ENCODE measurements around the gene ARHGEF12. TPM values are rescaled to one million over a fixed set of nuclear protein-coding genes. Genes with fewer than 3 reads are reported as not detected.

ARHGEF12 gene
- total and polyA plus RNA-seq, 10 of the 15 experiments (the other 5 are each of a cell fraction or from before 2014, with no cell fraction given), result 2.7 to 40.8 (median 20.9) TPM

GRCh38 chr11:120326845-120327281 is 9.3 kb upstream of the ARHGEF12 start:
- H3K9me3 ChIP-seq (replicated peaks; ENCODE audit: control insufficient read depth, insufficient read depth, low read length), result no peaks in the 10 kb centered on the region; the same call in 2 of the 3 replicates
- in situ Hi-C loops (cut with MboI) (no loop called here), intact Hi-C loops (cut with micrococcal nuclease; ENCODE audit: unreplicated experiment) (no loop called here)
- H3K36me3 ChIP-seq (ENCODE audit: control insufficient read depth in 2 of 2, insufficient read depth in 2 of 2, low read length in 1 of 2), result no peaks in the 10 kb centered on the region
- POLR2A ChIA-PET, result interaction anchor here (1.0 to 1.7 kb wide), 7 partner anchors 9 to 73 kb away, joined by 3 to 8 read pairs (median 4); partner anchors contain the start of gene ARHGEF12
- no peak overlapping the region for H2AFZ ChIP-seq (ENCODE audit: control insufficient read depth, low read depth, low read length)
- CTCF ChIA-PET, result interaction anchor here (0.8 to 3.1 kb wide), 10 partner anchors 9 to 161 kb away, joined by 3 to 25 read pairs (median 3); partner anchors contain the start of gene ARHGEF12
- H3K9ac ChIP-seq (ENCODE audit: control insufficient read depth, insufficient read depth, low read length), result no peak overlapping the region
- SMC1A ChIA-PET (ENCODE audit: uncharacterized antibody, unreplicated experiment), result interaction anchor here (1.0 to 3.1 kb wide), 15 partner anchors 8 to 571 kb away, joined by 3 to 15 read pairs (median 5); no protein-coding TSS in a partner anchor
- peak overlapping the region; percentile 72; the same call in 1 of the 2 replicates for H3K4me3 ChIP-seq
- FAIRE-seq (no peak), DNase-seq (ENCODE audit: low read depth, low spot score) (no peak), ATAC-seq (peak; percentile 9; the same call in 2 of the 3 replicates)
- no TSS peak for BruUV-seq (replicated peaks)
- no peaks in the 10 kb centered on the region for H4K20me1 ChIP-seq (ENCODE audit: control insufficient read depth, insufficient read depth)
- H3K27ac ChIP-seq (ENCODE audit: control insufficient read depth, insufficient read depth), result peak overlapping the region; percentile 1; the same call in 1 of the 2 replicates
- WGBS (ENCODE audit: insufficient coverage, insufficient replicate concordance, low lambda C conversion rate, missing lambda C conversion rate), result 26% methylated on average over 4 of the region's 4 CpGs
- H3K27me3 ChIP-seq (replicated peaks in 1 of 2; ENCODE audit: control insufficient read depth in 2 of 2, insufficient read depth in 2 of 2, low read length in 1 of 2), result no peaks in the 10 kb centered on the region; a peak in 2 of 4 replicates
- peak overlapping the region; percentile 87; the same call in 1 of the 2 replicates for H3K4me2 ChIP-seq (ENCODE audit: control insufficient read depth, insufficient read depth)
- RAD21 ChIA-PET (ENCODE audit: unreplicated experiment), result interaction anchor here (0.7 to 1.7 kb wide), 8 partner anchors 8 to 358 kb away, joined by 3 to 5 read pairs (median 4); no protein-coding TSS in a partner anchor
- H3K79me2 ChIP-seq (ENCODE audit: control insufficient read depth, insufficient read depth, low read length), result no peaks in the 10 kb centered on the region
- H3K4me1 ChIP-seq (ENCODE audit: control insufficient read depth, insufficient read depth, low read length), result no peaks in the 10 kb centered on the region
- TF ChIP-seq RBBP5 (conservative IDR thresholded peaks at IDR 0.05) (no peak), NFYA (IDR thresholded peaks at IDR 0.05; ENCODE audit: borderline replicate concordance, low read depth, low read length) (no peak), HSF1 (IDR thresholded peaks at IDR 0.05; ENCODE audit: low read depth, low read length) (no peak), JUNB (IDR thresholded peaks at IDR 0.05) (no peak), TCF7 (IDR thresholded peaks at IDR 0.05; ENCODE audit: borderline replicate concordance) (0 out of 2 replicates have a peak, but pooled peaks have one; percentile 52), MYB (IDR thresholded peaks at IDR 0.05; ENCODE audit: borderline replicate concordance, low read depth, low read length) (no peak), ZNF207 (IDR thresholded peaks at IDR 0.05; ENCODE audit: borderline replicate concordance) (no peak), EP300 (IDR thresholded peaks at IDR 0.05; ENCODE audit: borderline replicate concordance in 1 of 2, control insufficient read depth in 1 of 2, low read depth in 2 of 2, low read length in 2 of 2) (0 out of 4 replicates have a peak, but pooled peaks of 1 of the 2 experiments have one; percentile 50), NBN (IDR thresholded peaks at IDR 0.05) (no peak), ZBED1 (IDR thresholded peaks at IDR 0.05; ENCODE audit: borderline replicate concordance) (no peak), USF2 (IDR thresholded peaks at IDR 0.05; ENCODE audit: borderline replicate concordance, low read depth, low read length) (peak; percentile 46; the same call in 1 of the 2 replicates), SMC3 (IDR thresholded peaks at IDR 0.05; ENCODE audit: borderline replicate concordance, low read length) (no peak), MEF2A (IDR thresholded peaks at IDR 0.05; ENCODE audit: insufficient read depth, low read depth, low read length) (0 out of 2 replicates have a peak, but pooled peaks have one; percentile 15), ZSCAN29 (IDR thresholded peaks at IDR 0.05) (no peak)
- TF ChIP-seq, protein P1, sequence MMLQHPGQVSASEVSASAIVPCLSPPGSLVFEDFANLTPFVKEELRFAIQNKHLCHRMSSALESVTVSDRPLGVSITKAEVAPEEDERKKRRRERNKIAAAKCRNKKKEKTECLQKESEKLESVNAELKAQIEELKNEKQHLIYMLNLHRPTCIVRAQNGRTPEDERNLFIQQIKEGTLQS (IDR thresholded peaks at IDR 0.05; ENCODE audit: borderline replicate concordance, extremely low read depth, low read depth, low read length), result no peak
- TF ChIP-seq, protein P2, sequence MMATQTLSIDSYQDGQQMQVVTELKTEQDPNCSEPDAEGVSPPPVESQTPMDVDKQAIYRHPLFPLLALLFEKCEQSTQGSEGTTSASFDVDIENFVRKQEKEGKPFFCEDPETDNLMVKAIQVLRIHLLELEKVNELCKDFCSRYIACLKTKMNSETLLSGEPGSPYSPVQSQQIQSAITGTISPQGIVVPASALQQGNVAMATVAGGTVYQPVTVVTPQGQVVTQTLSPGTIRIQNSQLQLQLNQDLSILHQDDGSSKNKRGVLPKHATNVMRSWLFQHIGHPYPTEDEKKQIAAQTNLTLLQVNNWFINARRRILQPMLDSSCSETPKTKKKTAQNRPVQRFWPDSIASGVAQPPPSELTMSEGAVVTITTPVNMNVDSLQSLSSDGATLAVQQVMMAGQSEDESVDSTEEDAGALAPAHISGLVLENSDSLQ (IDR thresholded peaks at IDR 0.05), result no peak
- TF ChIP-seq, protein P3, sequence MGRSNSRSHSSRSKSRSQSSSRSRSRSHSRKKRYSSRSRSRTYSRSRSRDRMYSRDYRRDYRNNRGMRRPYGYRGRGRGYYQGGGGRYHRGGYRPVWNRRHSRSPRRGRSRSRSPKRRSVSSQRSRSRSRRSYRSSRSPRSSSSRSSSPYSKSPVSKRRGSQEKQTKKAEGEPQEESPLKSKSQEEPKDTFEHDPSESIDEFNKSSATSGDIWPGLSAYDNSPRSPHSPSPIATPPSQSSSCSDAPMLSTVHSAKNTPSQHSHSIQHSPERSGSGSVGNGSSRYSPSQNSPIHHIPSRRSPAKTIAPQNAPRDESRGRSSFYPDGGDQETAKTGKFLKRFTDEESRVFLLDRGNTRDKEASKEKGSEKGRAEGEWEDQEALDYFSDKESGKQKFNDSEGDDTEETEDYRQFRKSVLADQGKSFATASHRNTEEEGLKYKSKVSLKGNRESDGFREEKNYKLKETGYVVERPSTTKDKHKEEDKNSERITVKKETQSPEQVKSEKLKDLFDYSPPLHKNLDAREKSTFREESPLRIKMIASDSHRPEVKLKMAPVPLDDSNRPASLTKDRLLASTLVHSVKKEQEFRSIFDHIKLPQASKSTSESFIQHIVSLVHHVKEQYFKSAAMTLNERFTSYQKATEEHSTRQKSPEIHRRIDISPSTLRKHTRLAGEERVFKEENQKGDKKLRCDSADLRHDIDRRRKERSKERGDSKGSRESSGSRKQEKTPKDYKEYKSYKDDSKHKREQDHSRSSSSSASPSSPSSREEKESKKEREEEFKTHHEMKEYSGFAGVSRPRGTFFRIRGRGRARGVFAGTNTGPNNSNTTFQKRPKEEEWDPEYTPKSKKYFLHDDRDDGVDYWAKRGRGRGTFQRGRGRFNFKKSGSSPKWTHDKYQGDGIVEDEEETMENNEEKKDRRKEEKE (IDR thresholded peaks at IDR 0.05), result no peak
